NCI-H748 (cell line): ENCODE measurements around the gene BRIP1.

Experiments used
- DNase-seq: peaks from one replicate; lab custom pipeline; 2025; ENCODE audit not compliant: unreplicated experiment; lab: John Stamatoyannopoulos, UW

Gene BRIP1

GRCh38 chr17:61639818-61640217, 223.5 kb downstream of the BRIP1 start:
- no peak for DNase-seq

GRCh38 chr17:61638087-61638486, 225.2 kb downstream of the BRIP1 start:
- DNase-seq: no peak

GRCh38 chr17:61635913-61636432, 227.4 kb downstream of the BRIP1 start:
- peak; percentile 61 for DNase-seq

DNA sequence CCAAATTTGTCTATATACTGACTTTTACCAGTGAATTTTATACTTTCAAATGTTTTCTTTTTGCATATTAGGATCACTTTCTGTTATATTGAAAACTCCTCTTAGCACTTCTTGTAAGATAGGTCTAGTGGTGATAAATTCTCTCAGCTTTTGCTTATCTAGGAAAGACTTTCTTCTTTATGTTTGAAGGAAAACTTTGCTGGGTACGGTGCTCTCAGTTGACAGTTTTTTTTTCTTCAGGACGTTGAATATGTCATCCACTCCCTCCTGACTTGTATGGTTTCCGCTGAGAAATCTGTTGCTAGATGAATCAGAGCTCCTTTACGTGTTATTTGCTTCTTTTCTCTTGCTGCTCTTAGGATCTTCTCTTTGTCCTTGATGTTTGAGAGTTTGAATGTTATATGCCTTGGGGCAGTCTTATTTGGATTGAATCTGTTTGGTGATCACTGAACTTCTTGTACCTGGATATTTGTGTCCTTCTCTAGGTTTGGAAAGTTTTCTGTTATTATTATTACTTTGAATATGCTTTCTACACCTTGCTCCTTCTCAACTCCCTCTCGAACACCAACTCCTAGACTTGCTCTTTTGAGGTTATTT, 228.3 kb downstream of the BRIP1 start:
- DNase-seq: no peak

DNA sequence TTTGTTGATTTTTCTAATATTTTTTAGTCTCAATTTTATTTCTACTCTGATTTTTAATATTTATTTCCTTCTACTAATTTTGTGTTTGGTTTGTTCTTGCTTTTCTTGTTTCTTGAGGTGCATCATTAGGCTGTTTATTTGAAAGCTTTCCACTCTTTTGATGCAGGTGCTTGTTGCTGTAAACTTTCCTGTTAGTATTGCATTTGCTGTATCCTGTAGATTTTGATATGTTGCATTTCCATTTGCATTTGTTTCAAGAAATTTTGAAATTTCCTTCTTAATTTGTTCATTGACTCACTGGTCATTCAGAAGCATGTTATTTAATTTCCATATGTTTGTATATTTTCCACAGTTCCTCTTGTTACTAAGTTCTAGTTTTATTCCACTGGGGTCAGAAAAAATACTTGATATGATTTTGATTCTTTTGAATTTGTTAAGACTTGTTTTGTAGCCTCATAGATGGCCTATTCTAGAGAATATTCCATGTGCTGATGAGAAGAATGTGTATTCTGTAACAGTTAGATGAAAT, 229.3 kb downstream of the BRIP1 start:
- no peak for DNase-seq

DNA sequence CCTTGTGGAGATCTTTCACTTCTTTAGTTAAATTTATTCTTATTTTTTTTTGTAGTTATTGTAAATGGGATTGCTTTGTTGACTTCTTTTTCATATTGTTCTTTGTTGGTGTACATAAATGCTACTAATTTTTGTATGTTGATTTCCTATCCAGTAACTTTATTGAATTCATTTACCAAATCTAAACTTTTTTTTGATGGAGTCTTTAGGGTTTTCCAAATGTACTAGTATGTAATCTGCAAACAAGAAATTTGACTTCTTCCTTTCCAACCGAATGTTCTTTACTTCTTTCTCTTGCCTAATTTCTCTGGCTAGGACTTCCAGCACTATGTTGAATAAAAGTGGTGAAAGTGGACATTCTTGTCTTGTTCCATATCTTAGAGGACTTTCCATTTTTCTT, 230.5 kb downstream of the BRIP1 start:
- no peak for DNase-seq

- DNase-seq: no peak
Observed at GRCh38 chr17:61631800-61632199, 231.5 kb downstream of the BRIP1 start.
